Measurements from ENCODE around the gene ACP7. TPM values are rescaled to one million over a fixed set of nuclear protein-coding genes. Genes with fewer than 3 reads are reported as not detected.

ACP7 gene
- total RNA-seq, 1 donor from 2014 or later, result 0.33 TPM

DNA sequence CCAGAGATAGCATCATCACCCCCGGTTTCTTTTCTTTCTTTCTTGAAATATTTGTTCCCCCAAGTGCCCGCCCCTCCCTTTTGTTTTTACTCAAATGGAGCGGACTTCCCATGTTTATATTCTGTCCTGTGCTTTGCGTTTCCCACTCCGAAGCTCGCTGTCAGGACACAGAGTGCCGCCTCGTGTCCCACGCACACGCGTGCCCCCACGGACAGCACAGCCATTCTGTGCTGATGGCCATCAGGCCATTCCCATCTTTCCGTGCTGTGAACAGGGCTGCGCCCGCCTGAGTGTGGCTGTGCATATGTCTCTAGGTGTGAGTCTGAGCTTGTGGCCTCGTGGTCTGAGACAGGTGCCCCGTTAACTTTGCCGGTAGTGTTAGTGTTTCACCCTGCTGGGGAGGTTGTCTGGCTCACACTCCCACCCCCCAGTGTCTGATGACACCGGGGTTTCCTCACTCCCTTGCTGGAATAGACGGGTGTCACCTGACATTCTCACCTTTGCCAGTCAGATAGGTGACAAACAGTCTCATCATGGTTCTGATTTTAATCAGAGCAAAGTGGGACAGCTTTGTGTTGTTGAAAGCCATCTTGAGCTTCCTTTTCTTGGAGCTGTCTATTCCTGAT is 48.3 kb downstream of the ACP7 start:
- no peaks in the 10 kb centered on the region for H3K36me3 ChIP-seq (ENCODE audit: control insufficient read depth, insufficient read depth, low read length)
- no peaks in the 10 kb centered on the region for H3K27me3 ChIP-seq (ENCODE audit: control insufficient read depth, insufficient read depth, low read length)
- no peak overlapping the region for H3K4me3 ChIP-seq (ENCODE audit: low read depth, low read length)
- TF ChIP-seq, protein P1, sequence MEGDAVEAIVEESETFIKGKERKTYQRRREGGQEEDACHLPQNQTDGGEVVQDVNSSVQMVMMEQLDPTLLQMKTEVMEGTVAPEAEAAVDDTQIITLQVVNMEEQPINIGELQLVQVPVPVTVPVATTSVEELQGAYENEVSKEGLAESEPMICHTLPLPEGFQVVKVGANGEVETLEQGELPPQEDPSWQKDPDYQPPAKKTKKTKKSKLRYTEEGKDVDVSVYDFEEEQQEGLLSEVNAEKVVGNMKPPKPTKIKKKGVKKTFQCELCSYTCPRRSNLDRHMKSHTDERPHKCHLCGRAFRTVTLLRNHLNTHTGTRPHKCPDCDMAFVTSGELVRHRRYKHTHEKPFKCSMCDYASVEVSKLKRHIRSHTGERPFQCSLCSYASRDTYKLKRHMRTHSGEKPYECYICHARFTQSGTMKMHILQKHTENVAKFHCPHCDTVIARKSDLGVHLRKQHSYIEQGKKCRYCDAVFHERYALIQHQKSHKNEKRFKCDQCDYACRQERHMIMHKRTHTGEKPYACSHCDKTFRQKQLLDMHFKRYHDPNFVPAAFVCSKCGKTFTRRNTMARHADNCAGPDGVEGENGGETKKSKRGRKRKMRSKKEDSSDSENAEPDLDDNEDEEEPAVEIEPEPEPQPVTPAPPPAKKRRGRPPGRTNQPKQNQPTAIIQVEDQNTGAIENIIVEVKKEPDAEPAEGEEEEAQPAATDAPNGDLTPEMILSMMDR (IDR thresholded peaks at IDR 0.05; ENCODE audit: insufficient read depth, low read length, poor library complexity, severe bottlenecking), result no peak
- DNase-seq (ENCODE audit: low read depth), result no peak

DNA sequence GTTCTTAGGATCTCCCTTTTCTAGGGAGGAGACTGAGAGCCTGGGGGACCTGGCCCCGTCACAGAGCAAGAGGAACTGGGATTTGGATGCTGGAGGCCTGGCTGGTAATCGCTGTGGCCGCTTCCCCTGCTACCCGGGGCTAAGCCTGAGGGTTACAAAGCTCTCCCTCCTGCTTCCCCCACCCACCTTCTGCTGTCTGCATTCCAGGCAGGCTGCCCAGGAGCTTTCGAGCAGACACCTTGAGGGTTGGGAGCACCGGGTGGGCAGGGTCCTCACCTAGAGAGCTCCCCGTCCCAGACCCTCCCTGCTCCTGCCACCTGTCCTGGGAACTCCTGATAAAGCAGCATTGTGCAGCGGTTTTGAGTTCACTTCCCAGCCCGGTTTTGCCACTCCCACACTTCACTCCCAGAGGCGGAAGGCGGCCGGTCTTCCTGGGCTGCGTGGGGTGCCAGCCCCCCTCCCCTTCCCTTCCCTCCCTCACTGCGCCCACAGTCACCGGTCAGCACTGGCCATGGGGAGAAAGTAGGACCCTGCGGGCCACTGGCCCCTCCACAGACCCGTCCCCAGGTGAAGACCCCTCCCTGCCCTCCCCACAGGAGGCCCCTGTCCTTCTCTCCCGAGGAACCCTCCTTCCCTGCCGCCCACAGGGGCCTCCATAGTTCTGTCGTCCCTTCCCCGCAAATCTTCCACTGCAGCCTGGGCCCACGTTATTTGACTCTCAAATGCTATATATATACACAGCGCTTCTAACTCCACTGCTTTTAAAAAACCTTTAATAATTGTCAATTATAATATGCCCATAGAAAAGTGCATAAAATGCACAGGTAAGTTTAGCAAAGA is 49.5 kb downstream of the ACP7 start:
- DNase-seq (ENCODE audit: low read depth), result no peak
- Histone ChIP-seq H3K4me3 (ENCODE audit: low read depth, low read length) (no peak overlapping the region), H3K36me3 (ENCODE audit: control insufficient read depth, insufficient read depth, low read length) (no peaks in the 10 kb centered on the region), H3K27me3 (ENCODE audit: control insufficient read depth, insufficient read depth, low read length) (no peaks in the 10 kb centered on the region)
- TF ChIP-seq, protein P1 (IDR thresholded peaks at IDR 0.05; ENCODE audit: insufficient read depth, low read length, poor library complexity, severe bottlenecking), result no peak

DNA sequence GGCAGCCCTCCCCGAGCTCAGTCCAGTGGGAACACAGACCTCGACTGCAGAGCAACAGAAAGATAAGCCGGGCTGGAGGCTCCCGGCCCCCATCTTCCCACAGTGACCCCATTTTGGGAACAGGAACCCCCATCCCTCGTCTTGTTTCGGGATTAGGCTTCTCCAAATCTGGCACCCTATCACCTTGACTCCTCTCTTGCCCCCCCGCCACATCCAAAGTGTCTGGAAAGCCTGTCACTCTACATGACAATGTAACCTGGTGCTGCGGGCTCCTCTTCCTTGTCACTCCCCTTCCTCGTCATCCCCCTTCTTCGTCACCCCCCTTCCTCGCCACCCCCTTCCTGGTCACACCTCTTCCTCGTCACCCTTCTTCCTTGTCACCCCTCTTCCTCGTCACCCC is 51.5 kb downstream of the ACP7 start:
- Histone ChIP-seq H3K4me3 (ENCODE audit: low read depth, low read length) (no peak overlapping the region), H3K27me3 (ENCODE audit: control insufficient read depth, insufficient read depth, low read length) (no peaks in the 10 kb centered on the region), H3K36me3 (ENCODE audit: control insufficient read depth, insufficient read depth, low read length) (no peaks in the 10 kb centered on the region)
- DNase-seq (ENCODE audit: low read depth), result no peak
- TF ChIP-seq, protein P1 (IDR thresholded peaks at IDR 0.05; ENCODE audit: insufficient read depth, low read length, poor library complexity, severe bottlenecking), result no peak

DNA sequence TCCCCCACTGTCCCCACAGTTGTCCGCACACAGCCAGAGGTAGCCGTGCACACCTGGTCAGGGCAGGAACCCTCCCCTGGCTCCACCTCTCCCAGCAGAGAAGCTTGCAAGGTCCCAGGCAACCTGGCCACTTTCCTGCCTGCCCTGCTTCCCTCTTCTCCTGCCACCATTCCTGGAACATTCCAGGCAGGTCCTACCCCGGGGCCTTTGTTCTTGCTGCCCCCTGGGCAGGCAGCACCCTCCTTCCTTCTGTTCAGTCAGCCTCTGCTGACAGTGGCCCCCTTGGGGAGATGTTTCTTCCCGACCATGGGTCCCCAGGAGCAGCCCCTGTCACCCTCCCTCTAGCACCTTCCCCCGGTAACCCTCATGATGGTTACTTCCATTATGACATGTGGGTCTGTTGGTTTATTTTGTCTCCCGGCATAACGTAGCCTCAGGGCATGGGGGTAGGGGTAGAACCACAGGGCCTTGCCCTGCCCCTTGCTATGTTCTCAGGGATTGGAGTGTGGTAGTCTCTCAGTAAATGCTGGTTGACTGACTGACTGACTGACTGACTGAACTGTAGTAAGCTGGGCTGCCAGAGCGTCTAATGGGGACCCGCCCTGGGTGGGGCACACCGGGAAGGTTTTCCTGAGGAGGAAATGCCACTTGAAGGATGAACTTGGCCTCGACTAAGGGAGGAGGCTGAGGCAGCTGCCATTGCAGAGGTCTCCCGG is 52.2 kb downstream of the ACP7 start:
- H3K4me3 ChIP-seq (ENCODE audit: low read depth, low read length), result no peak overlapping the region
- TF ChIP-seq, protein P1 (IDR thresholded peaks at IDR 0.05; ENCODE audit: insufficient read depth, low read length, poor library complexity, severe bottlenecking), result no peak
- no peaks in the 10 kb centered on the region for H3K27me3 ChIP-seq (ENCODE audit: control insufficient read depth, insufficient read depth, low read length)
- DNase-seq (ENCODE audit: low read depth), result no peak
- H3K36me3 ChIP-seq (ENCODE audit: control insufficient read depth, insufficient read depth, low read length), result no peaks in the 10 kb centered on the region

DNA sequence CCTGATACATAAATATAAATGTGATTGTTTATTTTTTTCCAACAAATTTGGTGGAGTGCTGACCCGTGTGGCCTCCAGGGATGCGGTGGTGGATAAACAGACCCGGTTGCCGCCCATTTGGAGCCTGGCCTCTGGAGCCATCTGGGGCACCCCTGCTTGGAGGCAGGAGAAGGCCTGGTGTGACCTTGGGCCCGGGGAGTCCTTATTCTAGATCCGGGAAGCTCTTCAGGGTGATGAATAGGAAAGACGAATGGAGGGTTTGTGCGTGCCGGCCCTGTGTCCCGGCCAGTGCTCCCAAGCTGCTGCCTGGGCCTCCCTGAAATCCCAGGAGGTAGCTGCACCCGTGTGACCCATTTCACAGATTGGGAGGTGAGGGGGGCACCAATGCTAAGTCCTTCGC is 53.0 kb downstream of the ACP7 start:
- TF ChIP-seq, protein P1 (IDR thresholded peaks at IDR 0.05; ENCODE audit: insufficient read depth, low read length, poor library complexity, severe bottlenecking), result no peak
- Histone ChIP-seq H3K27me3 (ENCODE audit: control insufficient read depth, insufficient read depth, low read length) (no peaks in the 10 kb centered on the region), H3K36me3 (ENCODE audit: control insufficient read depth, insufficient read depth, low read length) (no peaks in the 10 kb centered on the region), H3K4me3 (ENCODE audit: low read depth, low read length) (no peak overlapping the region)
- no peak for DNase-seq (ENCODE audit: low read depth)

Data from kidney epithelial cell (primary cell).